Rectal smooth muscle tissue (tissue), 1 donor: ENCODE results near the gene TNFRSF4.
"Not testable (repeated sequence)": the region's sequence is repeated elsewhere in the genome, so short reads cannot be mapped to it uniquely, and the experiment has no call there.

Experiments
- H3K27ac ChIP-seq: one replicate; pipeline ENCODE4 v1.7.0; 2013; ENCODE audit warnings: low read depth, low read length, inconsistent platforms
- H3K27me3 ChIP-seq: one replicate; pipeline ENCODE4 v1.7.0; 2013; ENCODE audit warnings: low read length; ENCODE audit not compliant: control insufficient read depth, insufficient read depth
- H3K36me3 ChIP-seq: one replicate; pipeline ENCODE4 v1.7.0; 2013; ENCODE audit warnings: low read length; ENCODE audit not compliant: control insufficient read depth, insufficient read depth
- H3K4me1 ChIP-seq: one replicate; pipeline ENCODE4 v1.7.0; 2013; ENCODE audit warnings: low read length; ENCODE audit not compliant: control insufficient read depth, insufficient read depth
- H3K4me3 ChIP-seq: one replicate; pipeline ENCODE4 v1.7.0; 2013; ENCODE audit warnings: low read length
- H3K9ac ChIP-seq: one replicate; pipeline ENCODE4 v1.7.0; 2013; ENCODE audit warnings: low read length

The TNFRSF4 gene

DNA sequence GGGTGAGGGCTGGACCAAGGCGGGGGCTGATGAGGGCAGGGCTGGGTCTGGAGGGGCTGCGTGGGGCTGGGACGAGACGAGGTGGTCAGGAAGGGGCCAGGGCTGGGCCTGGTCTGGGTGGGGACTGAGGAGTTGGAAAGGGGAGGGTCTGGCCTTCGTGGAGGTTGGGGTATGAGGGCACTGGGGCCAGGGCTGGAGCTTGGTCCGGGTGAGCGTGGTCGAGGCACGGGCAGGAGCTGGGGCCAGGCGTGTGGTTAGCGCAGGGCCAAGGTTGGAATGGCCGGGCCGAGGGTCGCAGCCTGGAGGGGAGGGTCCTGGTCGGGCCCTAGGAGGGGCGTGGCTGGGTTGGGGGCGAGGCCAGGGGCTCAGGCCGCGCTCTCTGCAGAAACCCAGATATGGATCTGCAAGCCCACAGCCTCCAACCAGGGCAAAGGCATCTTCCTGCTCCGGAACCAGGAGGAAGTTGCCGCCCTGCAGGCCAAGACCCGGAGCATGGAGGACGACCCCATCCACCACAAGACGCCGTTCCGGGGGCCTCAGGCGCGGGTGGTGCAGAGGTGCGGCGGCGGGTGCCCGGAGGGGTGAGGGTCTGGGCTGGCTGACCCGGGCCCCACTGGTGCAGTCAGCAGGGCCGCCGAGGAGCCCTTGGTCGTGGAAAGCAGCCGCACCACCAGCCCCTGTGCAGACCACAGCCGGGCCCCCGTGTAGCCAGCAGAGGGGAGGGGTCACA, 31.3 kb downstream of the TNFRSF4 start:
- H3K27ac ChIP-seq = no peak overlapping the region
- peaks cover 4% of the 10 kb centered on the region for H3K27me3 ChIP-seq
- H3K36me3 ChIP-seq = no peaks in the 10 kb centered on the region
- no peak overlapping the region for H3K4me3 ChIP-seq
- H3K4me1 ChIP-seq = no peaks in the 10 kb centered on the region
- H3K9ac ChIP-seq = no peak overlapping the region

DNA sequence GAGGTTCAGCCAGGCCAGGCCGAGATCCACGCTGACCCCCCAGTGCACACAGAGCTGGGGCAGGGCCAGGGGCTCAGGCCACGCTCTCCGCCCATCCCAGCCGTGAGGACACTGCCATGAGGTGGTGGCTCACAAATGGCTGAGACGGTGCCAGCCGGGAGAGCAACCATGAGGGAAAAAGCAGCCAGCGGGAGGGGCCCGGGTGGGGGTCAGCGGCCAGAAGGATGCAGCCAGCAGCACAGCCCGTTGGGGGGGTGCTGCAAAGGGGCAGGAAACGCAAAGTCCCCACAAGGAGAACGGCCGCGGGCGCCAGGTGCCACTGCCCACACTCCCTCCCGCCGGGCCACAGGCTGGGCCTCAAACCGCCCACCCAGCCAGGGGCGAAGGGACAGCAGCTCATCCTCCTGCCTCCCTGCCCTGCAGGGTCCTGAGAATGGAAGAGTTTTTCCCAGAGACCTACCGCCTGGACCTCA, 32.0 kb downstream of the TNFRSF4 start:
- H3K27ac ChIP-seq = no peak overlapping the region
- H3K9ac ChIP-seq = no peak overlapping the region
- H3K27me3 ChIP-seq = peaks cover 4% of the 10 kb centered on the region
- H3K36me3 ChIP-seq = no peaks in the 10 kb centered on the region
- no peak overlapping the region for H3K4me3 ChIP-seq
- no peaks in the 10 kb centered on the region for H3K4me1 ChIP-seq

DNA sequence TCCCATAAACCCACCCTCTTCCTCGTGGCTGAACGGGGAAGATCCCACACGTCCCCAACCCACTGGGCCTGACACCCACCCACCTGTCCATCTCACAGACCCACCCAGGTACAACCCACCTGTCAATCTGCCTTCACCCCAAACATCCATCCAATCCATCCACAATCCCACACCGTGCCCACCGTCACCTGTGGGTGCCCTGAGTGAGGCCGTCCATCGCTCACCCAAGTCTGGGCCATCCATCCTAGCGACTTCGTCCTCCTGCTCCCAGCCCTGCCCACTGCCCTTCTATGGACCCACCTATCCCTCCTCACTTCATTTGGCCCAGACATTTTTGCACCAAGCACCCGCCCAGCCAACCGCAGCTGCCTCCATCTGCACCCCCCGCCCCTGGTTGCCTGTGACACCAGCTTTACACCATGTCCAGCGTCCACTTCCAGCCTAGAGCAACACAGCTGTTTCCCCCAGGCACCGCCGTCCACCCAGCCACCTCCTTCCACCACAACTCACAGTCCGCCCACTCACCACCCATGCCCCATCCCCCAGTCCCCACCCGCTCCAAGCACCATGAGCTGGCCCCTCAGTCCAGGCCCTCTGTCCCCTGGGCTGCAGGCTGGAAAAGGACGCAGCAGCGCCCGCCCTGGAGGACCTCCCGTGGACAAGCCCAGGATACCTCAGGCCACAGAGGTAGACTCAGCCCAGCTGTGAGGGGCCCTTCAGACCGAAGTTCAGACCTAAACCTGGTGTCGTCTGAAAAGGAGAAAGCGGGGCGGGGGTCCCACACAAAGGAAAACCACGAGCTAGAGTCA, 32.6 kb downstream of the TNFRSF4 start:
- Histone ChIP-seq H3K27me3 (peaks cover 4% of the 10 kb centered on the region), H3K36me3 (no peaks in the 10 kb centered on the region), H3K4me1 (no peaks in the 10 kb centered on the region)

DNA sequence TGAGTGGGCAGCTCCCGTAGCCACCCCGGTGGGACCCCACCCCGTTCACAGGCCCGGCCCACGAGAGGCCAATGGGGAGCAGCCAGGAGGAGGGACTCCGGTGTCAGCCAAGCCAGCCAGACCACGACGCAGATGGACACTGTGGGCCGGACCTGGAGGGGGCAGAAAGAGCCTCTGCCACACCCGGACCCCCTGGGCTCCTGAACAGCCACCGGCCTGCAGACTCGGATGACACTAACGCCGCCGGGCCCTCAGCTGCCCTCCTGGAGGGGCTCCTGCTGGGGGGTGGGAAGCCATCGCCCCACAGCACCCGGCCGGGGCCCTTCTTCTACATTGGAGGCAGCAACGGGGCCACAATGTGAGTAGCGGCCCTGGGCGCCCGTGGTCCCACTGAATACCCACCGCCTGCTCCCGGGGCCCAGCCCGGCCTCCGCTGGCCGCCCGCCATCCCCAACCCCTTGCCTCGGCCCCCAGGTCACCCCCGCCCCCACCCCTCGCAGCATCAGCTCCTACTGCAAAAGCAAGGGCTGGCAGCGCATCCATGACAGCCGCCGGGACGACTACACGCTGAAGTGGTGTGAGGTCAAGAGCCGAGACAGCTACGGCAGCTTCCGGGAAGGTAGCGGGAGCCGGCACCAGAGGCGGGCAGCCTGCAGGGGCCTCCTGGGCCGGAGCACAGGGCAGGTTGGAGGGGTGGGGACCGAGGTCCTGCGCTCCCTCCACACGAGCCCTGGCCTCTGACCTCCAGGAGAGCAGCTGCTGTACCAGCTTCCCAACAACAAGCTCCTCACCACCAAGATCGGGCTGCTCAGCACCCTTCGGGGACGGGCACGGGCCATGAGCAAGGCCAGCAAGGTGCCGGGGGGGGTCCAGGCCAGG, 33.7 kb downstream of the TNFRSF4 start:
- H3K4me1 ChIP-seq = no peaks in the 10 kb centered on the region
- H3K9ac ChIP-seq = no peak overlapping the region
- no peak overlapping the region for H3K27ac ChIP-seq
- peaks cover 4% of the 10 kb centered on the region for H3K27me3 ChIP-seq
- no peak overlapping the region for H3K4me3 ChIP-seq
- H3K36me3 ChIP-seq = no peaks in the 10 kb centered on the region

More for the DNA sequence above, 32.6 kb downstream of the TNFRSF4 start:
- Histone ChIP-seq H3K4me3 (no peak overlapping the region), H3K27ac (no peak overlapping the region), H3K9ac (no peak overlapping the region)

DNA sequence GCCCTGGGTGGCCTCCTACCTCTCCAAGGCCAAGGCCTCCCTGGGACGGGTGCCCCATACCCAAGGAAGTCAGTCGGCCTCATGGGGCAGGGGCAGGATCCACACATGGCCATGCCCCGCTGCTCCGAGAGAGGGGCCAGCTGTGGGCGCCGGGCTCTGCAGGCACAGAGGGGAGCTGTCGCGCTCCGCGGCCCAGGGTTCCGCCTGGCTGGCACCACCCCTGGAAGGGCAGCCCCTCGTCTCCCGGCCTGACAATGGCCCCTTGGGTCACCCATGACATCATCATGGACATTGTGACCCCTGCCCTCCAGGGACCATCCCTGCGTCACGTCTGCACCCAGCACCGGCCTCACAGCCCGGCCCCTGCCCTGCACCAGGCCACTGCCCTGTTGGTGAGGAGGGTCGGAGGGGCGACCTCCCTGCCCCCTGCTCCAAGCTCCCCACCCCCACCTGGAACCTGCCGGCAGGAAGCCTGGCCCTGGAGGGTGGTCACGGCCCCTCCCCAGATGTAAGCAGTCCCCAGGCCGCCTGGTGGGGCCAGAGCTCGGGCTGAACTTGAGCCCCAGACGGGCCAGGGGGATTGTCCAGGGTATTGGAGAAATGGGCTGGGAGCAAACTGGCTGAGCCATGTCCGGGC, 34.5 kb downstream of the TNFRSF4 start:
- no peak overlapping the region for H3K27ac ChIP-seq
- H3K4me1 ChIP-seq = no peaks in the 10 kb centered on the region
- H3K27me3 ChIP-seq = peaks cover 4% of the 10 kb centered on the region
- no peak overlapping the region for H3K9ac ChIP-seq
- H3K36me3 ChIP-seq = no peaks in the 10 kb centered on the region
- H3K4me3 ChIP-seq = no peak overlapping the region

DNA sequence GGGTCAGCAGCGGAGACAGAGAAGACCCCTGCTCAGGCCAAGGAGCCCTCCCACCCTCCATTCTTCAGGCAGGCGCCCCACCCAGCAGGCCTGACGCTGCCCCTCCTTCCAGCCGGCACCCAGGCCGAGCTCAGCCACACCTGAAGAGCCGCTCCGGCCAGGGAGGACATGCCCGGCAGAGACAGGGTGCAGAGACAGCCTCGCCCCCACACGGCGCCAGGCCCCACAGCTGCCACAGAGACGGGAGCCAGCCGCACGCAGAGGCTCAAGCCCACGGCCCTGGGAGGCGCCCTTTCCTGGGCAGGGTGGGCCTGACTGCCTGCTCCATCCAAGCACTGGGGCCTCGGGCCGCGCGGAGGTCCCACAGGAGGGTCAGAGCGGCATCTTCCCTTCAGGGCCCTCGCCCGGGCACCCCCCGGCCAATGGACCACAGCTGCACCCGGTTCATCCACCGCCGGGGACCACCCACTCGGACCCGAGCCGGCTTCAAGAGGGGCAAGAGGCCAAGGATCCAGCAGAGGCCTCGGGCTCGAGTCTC, 35.1 kb downstream of the TNFRSF4 start:
- Histone ChIP-seq H3K4me3 (no peak overlapping the region), H3K4me1 (no peaks in the 10 kb centered on the region), H3K27ac (no peak overlapping the region), H3K9ac (no peak overlapping the region), H3K36me3 (no peaks in the 10 kb centered on the region), H3K27me3 (peaks cover 4% of the 10 kb centered on the region)

DNA sequence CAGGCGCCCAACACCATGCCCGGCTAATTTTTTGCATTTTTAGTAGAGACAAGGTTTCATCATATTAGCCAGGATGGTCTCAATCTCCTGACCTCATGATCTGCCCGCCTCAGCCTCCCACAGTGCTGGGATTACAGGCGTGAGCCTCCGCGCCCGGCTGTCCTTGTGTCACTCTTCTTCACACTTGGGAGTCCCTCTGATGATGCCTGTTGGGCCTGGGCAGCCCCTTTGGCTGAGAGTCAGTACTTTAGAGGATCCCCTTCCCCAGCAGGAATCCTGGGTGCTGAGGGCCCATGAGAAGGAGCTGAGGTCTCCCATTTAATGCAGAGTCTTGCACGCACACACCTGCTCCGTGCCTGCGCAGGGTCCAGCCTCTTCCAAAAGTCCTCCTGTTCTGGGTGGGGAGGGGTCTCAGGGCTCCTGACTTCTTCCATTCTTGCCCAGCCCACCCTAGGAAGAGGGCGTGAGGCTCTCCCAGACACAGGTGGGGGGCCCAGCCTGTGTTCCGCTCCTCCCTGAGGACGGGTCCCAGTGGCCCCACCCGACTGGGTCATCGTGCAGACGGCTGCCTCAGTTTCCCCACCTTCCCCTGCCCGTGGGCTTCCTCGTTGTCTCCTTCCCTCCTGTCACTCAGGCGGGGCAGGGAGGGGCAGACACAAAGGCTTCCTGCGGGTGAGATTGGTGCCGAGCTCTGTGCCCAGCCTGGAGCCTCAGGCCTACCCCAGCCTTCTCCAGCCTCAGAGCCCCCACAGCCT, 36.3 kb downstream of the TNFRSF4 start:
- no peak overlapping the region for H3K9ac ChIP-seq
- no peak overlapping the region for H3K4me3 ChIP-seq
- no peaks in the 10 kb centered on the region for H3K4me1 ChIP-seq
- peaks cover 4% of the 10 kb centered on the region for H3K27me3 ChIP-seq
- no peaks in the 10 kb centered on the region for H3K36me3 ChIP-seq
- H3K27ac ChIP-seq = no peak overlapping the region

DNA sequence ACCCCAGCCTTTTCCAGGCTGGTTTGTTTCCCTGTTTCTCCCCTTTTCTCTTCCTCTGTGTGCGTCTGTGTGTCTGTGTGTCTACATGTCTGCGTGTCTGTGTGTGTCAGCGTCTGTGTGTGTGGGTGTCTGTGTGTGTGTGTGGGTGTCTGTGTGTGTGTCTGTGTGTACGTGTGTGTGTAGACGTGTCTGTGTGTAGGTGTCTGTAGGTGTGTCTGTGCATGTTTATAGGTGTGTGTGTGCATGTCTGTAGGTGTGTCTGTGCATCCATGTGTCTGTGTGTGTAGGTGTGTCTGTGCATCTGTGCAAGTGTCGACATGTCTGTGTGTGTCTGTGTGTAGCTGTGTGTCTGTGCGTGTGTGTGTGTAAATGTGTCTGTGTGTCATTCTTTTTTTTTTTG, 37.0 kb downstream of the TNFRSF4 start:
- Histone ChIP-seq H3K4me1 (no peaks in the 10 kb centered on the region), H3K9ac (no peak overlapping the region), H3K27me3 (peaks cover 4% of the 10 kb centered on the region)

DNA sequence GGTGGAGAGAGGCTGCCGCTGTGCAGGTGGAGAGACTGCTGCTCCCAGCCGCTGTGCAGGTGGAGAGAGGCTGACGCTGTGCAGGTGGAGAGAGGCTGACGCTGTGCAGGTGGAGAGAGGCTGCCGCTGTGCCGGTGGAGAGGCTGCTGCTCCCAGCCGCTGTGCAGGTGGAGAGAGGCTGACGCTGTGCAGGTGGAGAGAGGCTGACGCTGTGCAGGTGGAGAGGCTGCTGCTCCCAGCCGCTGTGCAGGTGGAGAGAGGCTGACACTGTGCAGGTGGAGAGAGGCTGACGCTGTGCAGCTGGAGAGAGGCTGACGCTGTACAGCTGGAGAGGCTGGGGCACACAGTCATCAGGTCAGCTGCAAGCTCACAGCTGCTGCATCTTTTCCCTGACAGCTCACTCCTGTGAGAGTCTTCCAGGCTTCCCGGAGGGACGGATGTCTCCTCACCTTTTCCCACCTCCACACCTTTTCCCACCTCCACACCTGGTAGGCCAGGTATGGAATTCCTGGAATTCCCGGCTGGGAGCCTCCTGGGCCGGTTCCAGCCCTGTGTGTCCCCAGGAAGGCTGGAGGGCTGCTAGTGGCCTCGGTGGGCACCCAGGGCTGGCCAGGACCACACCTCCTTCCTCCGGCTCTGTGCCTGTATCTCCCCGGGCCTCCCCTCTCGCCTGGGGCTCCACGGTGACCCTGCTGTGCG, 37.7 kb downstream of the TNFRSF4 start:
- H3K27me3 ChIP-seq, H3K9ac ChIP-seq, H3K36me3 ChIP-seq, H3K27ac ChIP-seq, H3K4me3 ChIP-seq, H3K4me1 ChIP-seq: not testable (repeated sequence)

More for the DNA sequence above, 37.0 kb downstream of the TNFRSF4 start:
- H3K27ac ChIP-seq = no peak overlapping the region
- no peak overlapping the region for H3K4me3 ChIP-seq
- no peaks in the 10 kb centered on the region for H3K36me3 ChIP-seq

DNA sequence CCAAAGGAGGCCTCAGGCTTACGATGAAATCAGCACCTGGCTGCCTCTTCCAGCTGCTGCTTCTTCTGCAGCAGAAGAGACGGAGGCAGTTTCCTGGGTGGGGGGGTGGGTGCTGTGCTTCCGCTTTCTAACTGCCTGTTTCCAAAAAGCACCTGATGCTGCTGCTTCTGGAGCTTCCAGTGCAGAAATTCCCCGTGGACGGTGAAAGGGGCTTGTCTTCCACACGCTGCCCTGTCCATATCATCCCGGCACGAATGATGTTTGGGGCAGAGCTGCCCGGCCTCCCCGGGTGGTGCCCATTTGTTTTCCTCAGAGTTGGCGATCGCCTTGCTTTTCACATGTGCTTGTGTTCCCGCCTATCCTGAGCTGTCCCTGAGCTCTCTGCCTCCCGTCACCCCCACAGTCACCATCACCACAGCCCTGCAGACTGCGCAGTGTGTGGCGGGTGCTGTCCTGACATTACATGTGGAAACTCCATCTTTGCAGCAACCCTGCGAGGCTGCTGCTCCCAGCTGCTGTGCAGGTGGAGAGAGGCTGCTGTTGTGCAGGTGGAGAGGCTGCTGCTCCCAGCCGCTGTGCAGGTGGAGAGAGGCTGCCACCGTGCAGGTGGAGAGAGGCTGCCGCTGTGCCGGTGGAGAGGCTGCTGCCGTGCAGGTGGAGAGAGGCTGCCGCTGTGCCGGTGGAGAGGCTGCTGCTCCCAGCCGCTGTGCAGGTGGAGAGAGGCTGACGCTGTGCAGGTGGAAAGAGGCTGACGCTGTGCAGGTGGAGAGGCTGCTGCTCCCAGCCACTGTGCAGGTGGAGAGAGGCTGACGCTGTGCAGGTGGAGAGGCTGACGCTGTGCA, 38.5 kb downstream of the TNFRSF4 start:
- no peak overlapping the region for H3K9ac ChIP-seq
- no peaks in the 10 kb centered on the region for H3K4me1 ChIP-seq
- no peak overlapping the region for H3K4me3 ChIP-seq
- H3K27me3 ChIP-seq = peaks cover 4% of the 10 kb centered on the region
- H3K27ac ChIP-seq = no peak overlapping the region
- no peaks in the 10 kb centered on the region for H3K36me3 ChIP-seq
